Measurements from ENCODE around the gene PLD5. TPM values are rescaled to one million over a fixed set of nuclear protein-coding genes. Genes with fewer than 3 reads are reported as not detected.

The PLD5 gene
- total and polyA plus RNA-seq, 2 donors (not counting 3 experiments of a cell fraction or from before 2014, with no cell fraction given): not detected

GRCh38 chr1:242430956-242431355 is 93.5 kb downstream of the PLD5 start:
- intact Hi-C loops (cut with micrococcal nuclease): no loop called here
- no peaks in the 10 kb centered on the region for H4K20me1 ChIP-seq (replicated peaks; ENCODE audit: control insufficient read depth, extremely low read depth, insufficient read depth, low read length)
- no peak overlapping the region for H3K9ac ChIP-seq (replicated peaks; ENCODE audit: extremely low read depth, insufficient read depth, low read length)
- DNase-seq (ENCODE audit: low read depth, low spot score) (no peak), FAIRE-seq (no peak)
- dilution Hi-C loops (cut with MboI; ENCODE audit: extremely low pct_ligation_motif_present, low sequenced_read_pairs): no loop called here
- H2AFZ ChIP-seq (ENCODE audit: low read depth, low read length): no peak overlapping the region
- no peaks in the 10 kb centered on the region for H3K9me1 ChIP-seq (replicated peaks; ENCODE audit: control insufficient read depth, extremely low read depth, insufficient read depth, low read length)
- H3K27ac ChIP-seq (ENCODE audit: insufficient read depth, low read depth, low read length): no peak overlapping the region
- peaks cover 2% of the 10 kb centered on the region for H3K9me3 ChIP-seq (replicated peaks; ENCODE audit: control insufficient read depth, insufficient read depth, low read length)
- no peak for TF ChIP-seq GATA2 (IDR thresholded peaks at IDR 0.05; ENCODE audit: insufficient read depth, insufficient read length, low read depth, low read length)
- TF ChIP-seq POLR2A (IDR thresholded peaks at IDR 0.05; ENCODE audit: low read depth, low read length): no peak
- no peak for TF ChIP-seq POLR2AphosphoS5 (IDR thresholded peaks at IDR 0.05; ENCODE audit: insufficient read depth, low read depth, low read length)
- no peak for TF ChIP-seq MAX (IDR thresholded peaks at IDR 0.05; ENCODE audit: insufficient read depth, insufficient read length)
- TF ChIP-seq CTCF (IDR thresholded peaks at IDR 0.05; ENCODE audit: extremely low read depth in 1 of 2, insufficient read depth in 1 of 2, low read depth in 1 of 2, low read length in 2 of 2): no peak
- TF ChIP-seq EZH2 (IDR thresholded peaks at IDR 0.05; ENCODE audit: borderline replicate concordance, low read depth, low read length, severe bottlenecking): no peak
- no peak for TF ChIP-seq FOS (IDR thresholded peaks at IDR 0.05; ENCODE audit: borderline replicate concordance, insufficient read depth, low read length)
- no peak for TF ChIP-seq JUN (IDR thresholded peaks at IDR 0.05; ENCODE audit: borderline replicate concordance, insufficient read depth, insufficient read length, low read depth)
- no peak for TF ChIP-seq MYC (IDR thresholded peaks at IDR 0.05; ENCODE audit: low read depth, low read length)
- H3K27me3 ChIP-seq (ENCODE audit: control insufficient read depth in 2 of 2, insufficient read depth in 2 of 2, low read length in 2 of 2): no peaks in the 10 kb centered on the region
- H3K4me2 ChIP-seq (ENCODE audit: insufficient read depth, low read length): no peak overlapping the region
- ChIA-PET CTCF (no interaction called here), POLR2A (no interaction called here)
- H3K36me3 ChIP-seq (ENCODE audit: control insufficient read depth in 2 of 2, extremely low read depth in 1 of 2, insufficient read depth in 2 of 2, low read length in 2 of 2): no peaks in the 10 kb centered on the region
- no peaks in the 10 kb centered on the region for H3K79me2 ChIP-seq (ENCODE audit: control insufficient read depth, insufficient read depth, low read length)
- no peaks in the 10 kb centered on the region for H3K4me1 ChIP-seq (ENCODE audit: control insufficient read depth, extremely low read depth, insufficient read depth, low read length)
- H3K4me3 ChIP-seq (replicated peaks in 1 of 3; ENCODE audit: insufficient read depth in 1 of 3, low read depth in 1 of 3, low read length in 3 of 3): no peak overlapping the region
- no TSS peak for BruUV-seq (replicated peaks)

All from endothelial cell of umbilical vein (primary cell).